ENCODE data around the gene QKI. TPM values are rescaled to one million over a fixed set of nuclear protein-coding genes. Genes with fewer than 3 reads are reported as not detected.

Gene QKI
- total RNA-seq, 2 donors from 2014 or later, result 9.1 to 28.0 TPM

DNA sequence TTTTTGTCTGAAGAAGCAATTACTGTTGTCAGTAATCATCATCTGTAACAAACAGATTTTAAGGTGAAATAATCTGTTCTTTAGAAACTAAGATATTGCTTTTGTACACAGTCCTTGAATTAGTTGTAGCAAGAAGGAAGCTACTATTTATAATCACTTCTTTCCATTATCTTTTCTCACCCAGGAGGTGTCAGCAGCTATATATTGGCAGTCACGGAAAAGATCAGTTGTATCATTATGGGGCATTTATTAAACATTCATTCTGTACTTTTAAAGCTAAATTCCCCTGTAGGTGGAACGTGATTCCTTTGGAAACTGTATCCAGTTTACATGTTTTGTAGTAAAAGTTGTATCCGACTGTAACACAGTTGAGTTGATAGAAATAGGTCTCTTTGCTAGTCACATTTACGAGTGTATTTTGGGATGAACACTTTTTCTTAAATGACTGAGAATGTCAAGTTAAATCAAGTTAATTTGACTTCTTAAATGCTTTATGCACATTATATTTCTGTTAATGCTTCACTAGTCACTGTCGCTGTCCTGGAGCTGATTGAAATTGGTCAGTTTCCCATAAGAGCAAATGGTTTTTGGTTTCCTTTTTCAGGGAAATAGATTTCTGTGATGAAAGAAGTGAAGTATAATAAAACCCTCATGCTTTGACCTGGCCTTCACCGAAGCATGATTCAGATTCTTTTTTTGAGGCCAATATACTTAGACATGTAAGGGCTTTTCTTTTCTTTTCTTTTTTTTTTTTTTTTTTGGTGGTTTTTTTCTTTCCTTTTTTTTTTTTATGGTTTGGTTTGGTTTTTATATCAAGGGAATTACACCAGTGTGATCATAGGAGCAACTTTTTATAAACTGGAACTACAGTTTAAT is 5.1 kb downstream of the QKI start:
- intact Hi-C loops (cut with DNase I), result loop anchor here (5.0 to 10.0 kb wide), 2 partner anchors 538 to 1505 kb away; no protein-coding TSS in a partner anchor

GRCh38 chr6:163420289-163420614 is 5.7 kb downstream of the QKI start:
- Histone ChIP-seq H3K9me3 (no peaks in the 10 kb centered on the region), H3K4me1 (no peaks in the 10 kb centered on the region), H3K27me3 (peaks cover 13% of the 10 kb centered on the region), H3K4me3 (no peak overlapping the region), H3K27ac (no peak overlapping the region), H3K36me3 (no peaks in the 10 kb centered on the region), H3K9ac (ENCODE audit: low read depth in 2 of 2, low read length in 2 of 2) (no peak overlapping the region)
- intact Hi-C loops (cut with DNase I), result loop anchor here (5.0 to 10.0 kb wide), 2 partner anchors 537 to 1505 kb away; no protein-coding TSS in a partner anchor
- TF ChIP-seq, protein P1, sequence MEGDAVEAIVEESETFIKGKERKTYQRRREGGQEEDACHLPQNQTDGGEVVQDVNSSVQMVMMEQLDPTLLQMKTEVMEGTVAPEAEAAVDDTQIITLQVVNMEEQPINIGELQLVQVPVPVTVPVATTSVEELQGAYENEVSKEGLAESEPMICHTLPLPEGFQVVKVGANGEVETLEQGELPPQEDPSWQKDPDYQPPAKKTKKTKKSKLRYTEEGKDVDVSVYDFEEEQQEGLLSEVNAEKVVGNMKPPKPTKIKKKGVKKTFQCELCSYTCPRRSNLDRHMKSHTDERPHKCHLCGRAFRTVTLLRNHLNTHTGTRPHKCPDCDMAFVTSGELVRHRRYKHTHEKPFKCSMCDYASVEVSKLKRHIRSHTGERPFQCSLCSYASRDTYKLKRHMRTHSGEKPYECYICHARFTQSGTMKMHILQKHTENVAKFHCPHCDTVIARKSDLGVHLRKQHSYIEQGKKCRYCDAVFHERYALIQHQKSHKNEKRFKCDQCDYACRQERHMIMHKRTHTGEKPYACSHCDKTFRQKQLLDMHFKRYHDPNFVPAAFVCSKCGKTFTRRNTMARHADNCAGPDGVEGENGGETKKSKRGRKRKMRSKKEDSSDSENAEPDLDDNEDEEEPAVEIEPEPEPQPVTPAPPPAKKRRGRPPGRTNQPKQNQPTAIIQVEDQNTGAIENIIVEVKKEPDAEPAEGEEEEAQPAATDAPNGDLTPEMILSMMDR (IDR thresholded peaks at IDR 0.05), result no peak
- no peak for DNase-seq

More for the DNA sequence above, 5.1 kb downstream of the QKI start:
- no peak overlapping the region for H3K9ac ChIP-seq (ENCODE audit: low read depth in 2 of 2, low read length in 2 of 2)
- H3K9me3 ChIP-seq, result no peaks in the 10 kb centered on the region
- H3K36me3 ChIP-seq, result no peaks in the 10 kb centered on the region
- H3K4me3 ChIP-seq, result no peak overlapping the region
- TF ChIP-seq, protein P1 (IDR thresholded peaks at IDR 0.05), result no peak
- no peak overlapping the region for H3K27ac ChIP-seq
- H3K4me1 ChIP-seq, result no peaks in the 10 kb centered on the region
- H3K27me3 ChIP-seq, result peaks cover 13% of the 10 kb centered on the region
- DNase-seq, result no peak

- DNase-seq, result no peak
- Histone ChIP-seq H3K36me3 (no peaks in the 10 kb centered on the region), H3K4me1 (no peaks in the 10 kb centered on the region), H3K27ac (no peak overlapping the region), H3K9me3 (no peaks in the 10 kb centered on the region), H3K4me3 (no peak overlapping the region), H3K27me3 (peaks cover 3% of the 10 kb centered on the region), H3K9ac (ENCODE audit: low read depth in 2 of 2, low read length in 2 of 2) (no peak overlapping the region)
- intact Hi-C loops (cut with DNase I), result loop anchor here (5.0 to 10.0 kb wide), 2 partner anchors 535 to 1502 kb away; no protein-coding TSS in a partner anchor
- TF ChIP-seq, protein P1 (IDR thresholded peaks at IDR 0.05), result no peak
Measured at GRCh38 chr6:163422550-163422949, 8.0 kb downstream of the QKI start.

DNA sequence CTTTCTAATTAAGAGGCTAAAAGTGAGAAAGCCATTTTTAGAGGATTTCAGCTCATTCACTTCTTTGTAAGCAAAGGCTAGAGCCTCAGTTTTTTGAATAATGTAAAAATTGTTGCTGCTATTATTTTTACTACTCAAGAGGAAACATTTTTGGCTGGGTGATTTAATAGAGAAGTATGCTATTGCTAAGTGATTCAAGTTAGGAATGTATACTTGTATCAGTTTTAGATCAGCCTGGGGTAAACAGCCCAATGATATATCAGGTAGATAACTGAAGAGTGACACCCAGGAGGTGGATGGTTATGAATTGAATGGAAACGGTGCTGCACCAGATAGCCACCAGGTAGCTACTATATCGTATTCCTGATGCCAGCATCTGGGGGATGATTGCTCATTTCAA is 9.2 kb downstream of the QKI start:
- no peak overlapping the region for H3K27ac ChIP-seq
- H3K4me1 ChIP-seq, result no peaks in the 10 kb centered on the region
- H3K36me3 ChIP-seq, result no peaks in the 10 kb centered on the region
- TF ChIP-seq, protein P1 (IDR thresholded peaks at IDR 0.05), result no peak
- intact Hi-C loops (cut with DNase I), result loop anchor here (5.0 to 10.0 kb wide), 2 partner anchors 534 to 1501 kb away; no protein-coding TSS in a partner anchor
- H3K4me3 ChIP-seq, result no peak overlapping the region
- no peaks in the 10 kb centered on the region for H3K27me3 ChIP-seq
- DNase-seq, result no peak
- no peak overlapping the region for H3K9ac ChIP-seq (ENCODE audit: low read depth in 2 of 2, low read length in 2 of 2)
- no peaks in the 10 kb centered on the region for H3K9me3 ChIP-seq

- Histone ChIP-seq H3K9ac (ENCODE audit: low read depth in 2 of 2, low read length in 2 of 2) (no peak overlapping the region), H3K27ac (no peak overlapping the region), H3K9me3 (no peaks in the 10 kb centered on the region), H3K4me3 (no peak overlapping the region), H3K27me3 (no peaks in the 10 kb centered on the region), H3K4me1 (no peaks in the 10 kb centered on the region), H3K36me3 (no peaks in the 10 kb centered on the region)
- intact Hi-C loops (cut with DNase I), result loop anchor here (5.0 to 10.0 kb wide), 2 partner anchors 125 to 1497 kb away; no protein-coding TSS in a partner anchor
- no peak for DNase-seq
- TF ChIP-seq, protein P1 (IDR thresholded peaks at IDR 0.05), result peak; percentile 20
Measured at GRCh38 chr6:163427498-163428254, 13.2 kb downstream of the QKI start.

Data from colonic mucosa (tissue), 4 donors.